Upper lobe of left lung (tissue), 4 donors: Measurements from ENCODE around the gene RECQL5.

Experiments used
- EP300 ChIP-seq, 4 donors: sonication (generic); formaldehyde crosslinking; IDR thresholded peaks; one replicate each; pipeline ENCODE4 v1.5.1; 2017; ENCODE audit warnings: antibody characterized with exemption in 4 of 4, control low read depth in 2 of 4
- POLR2A ChIP-seq, 4 donors: fragments of 450-650 bp; IDR thresholded peaks; one replicate each; pipeline ENCODE4 v1.5.1; 2016 to 2017; ENCODE audit warnings: antibody characterized with exemption in 4 of 4, mild to moderate bottlenecking in 2 of 4
- POLR2AphosphoS5 ChIP-seq, 2 donors: sonication (generic); formaldehyde crosslinking; IDR thresholded peaks; one replicate each; pipeline ENCODE4 v1.5.1; 2017; ENCODE audit warnings: antibody characterized with exemption in 2 of 2
- TF ChIP-seq, protein P1 (sequence below), 6 experiments: fragments of 450-650 bp in 4 of 6; fragments of 200-600 bp in 2 of 6; sonication (generic) in 2 of 6; IDR thresholded peaks; one replicate each; pipeline ENCODE4 v1.5.1; 2016 to 2019; ENCODE audit warnings: antibody characterized with exemption in 6 of 6

DNA sequence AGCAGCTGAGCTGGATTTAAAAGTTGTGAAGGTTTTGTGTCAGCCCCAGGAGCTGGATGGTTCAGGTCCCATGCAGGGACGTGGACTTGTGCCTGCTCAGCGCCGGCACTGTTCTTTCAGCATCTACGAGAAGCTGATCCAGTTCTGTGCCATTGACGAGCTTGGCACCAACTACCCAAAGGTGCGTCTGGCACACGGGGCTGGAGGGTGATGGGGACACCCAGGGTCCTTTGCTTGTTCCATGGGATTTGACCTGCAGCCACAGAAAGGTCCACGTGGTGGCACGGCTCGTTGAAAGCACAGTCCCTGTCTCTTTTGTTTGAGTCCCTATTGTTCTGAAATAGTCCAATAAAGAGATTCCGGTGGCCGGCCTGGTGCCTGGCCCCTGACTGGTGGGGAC, 36.2 kb upstream of the RECQL5 start:
- TF ChIP-seq, protein P1, sequence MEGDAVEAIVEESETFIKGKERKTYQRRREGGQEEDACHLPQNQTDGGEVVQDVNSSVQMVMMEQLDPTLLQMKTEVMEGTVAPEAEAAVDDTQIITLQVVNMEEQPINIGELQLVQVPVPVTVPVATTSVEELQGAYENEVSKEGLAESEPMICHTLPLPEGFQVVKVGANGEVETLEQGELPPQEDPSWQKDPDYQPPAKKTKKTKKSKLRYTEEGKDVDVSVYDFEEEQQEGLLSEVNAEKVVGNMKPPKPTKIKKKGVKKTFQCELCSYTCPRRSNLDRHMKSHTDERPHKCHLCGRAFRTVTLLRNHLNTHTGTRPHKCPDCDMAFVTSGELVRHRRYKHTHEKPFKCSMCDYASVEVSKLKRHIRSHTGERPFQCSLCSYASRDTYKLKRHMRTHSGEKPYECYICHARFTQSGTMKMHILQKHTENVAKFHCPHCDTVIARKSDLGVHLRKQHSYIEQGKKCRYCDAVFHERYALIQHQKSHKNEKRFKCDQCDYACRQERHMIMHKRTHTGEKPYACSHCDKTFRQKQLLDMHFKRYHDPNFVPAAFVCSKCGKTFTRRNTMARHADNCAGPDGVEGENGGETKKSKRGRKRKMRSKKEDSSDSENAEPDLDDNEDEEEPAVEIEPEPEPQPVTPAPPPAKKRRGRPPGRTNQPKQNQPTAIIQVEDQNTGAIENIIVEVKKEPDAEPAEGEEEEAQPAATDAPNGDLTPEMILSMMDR (IDR thresholded peaks at IDR 0.05) = no peak
- TF ChIP-seq POLR2AphosphoS5 (IDR thresholded peaks at IDR 0.05) (no peak), POLR2A (IDR thresholded peaks at IDR 0.05) (no peak), EP300 (IDR thresholded peaks at IDR 0.05) (no peak)
